Epithelial cell of proximal tubule (primary cell): ENCODE data around the gene UCN2. TPM values are rescaled to one million over a fixed set of nuclear protein-coding genes. Genes with fewer than 3 reads are reported as not detected.

Source experiments
- DNase-seq: peaks from one replicate; pipeline ENCODE4 v3.0.0-alpha.2; 2011; ENCODE audit warnings: low read depth
- H3K4me3 ChIP-seq: 2 replicates; pipeline ENCODE4 v1.5.1; 2011; ENCODE audit warnings: low read depth, mild to moderate bottlenecking, low read length
- CTCF ChIP-seq: conservative IDR thresholded peaks from 2 replicates; pipeline ENCODE4 v1.5.1; 2012; ENCODE audit warnings: low read depth, mild to moderate bottlenecking, low read length
- total RNA-seq: library from RNA; depleted of rRNA; stranded (reverse); fragments of >200 nt; gene quantifications from 2 replicates; pipeline ENCODE4 v1.2.3, GENCODE V29; 2015

Gene UCN2
- total RNA-seq, 1 donor from 2014 or later: 4.8 TPM

GRCh38 chr3:48562367-48563095, 1.1 kb downstream of the UCN2 start:
- H3K4me3 ChIP-seq: no peak overlapping the region
- no peak for TF ChIP-seq CTCF
- no peak for DNase-seq

GRCh38 chr3:48561045-48561736, 2.4 kb downstream of the UCN2 start:
- H3K4me3 ChIP-seq: peak overlapping the region; percentile 2
- no peak for DNase-seq
- TF ChIP-seq CTCF: peak; percentile 23

GRCh38 chr3:48560648-48561018, 2.9 kb downstream of the UCN2 start:
- DNase-seq: no peak
- H3K4me3 ChIP-seq: peak overlapping the region; percentile 2
- no peak for TF ChIP-seq CTCF

GRCh38 chr3:48558493-48559134, 5.0 kb downstream of the UCN2 start:
- DNase-seq: no peak
- no peak for TF ChIP-seq CTCF
- no peak overlapping the region for H3K4me3 ChIP-seq

GRCh38 chr3:48556796-48557626, 6.6 kb downstream of the UCN2 start, which contains the start of gene PFKFB4:
Gene PFKFB4, minus strand, starts transcription at chr3:48556803. Its CDS starts 26 bp downstream, at chr3:48556777.
- no peak for TF ChIP-seq CTCF
- peak; percentile 88 for DNase-seq
- H3K4me3 ChIP-seq: peak within 1 kb of the TSS; percentile 82

- peak overlapping the region; percentile 82 for H3K4me3 ChIP-seq
- TF ChIP-seq CTCF: no peak
- no peak for DNase-seq
Observed at GRCh38 chr3:48555949-48556795, 7.4 kb downstream of the UCN2 start.
